ENCODE measurements around the gene DPY19L3.
"Not testable (repeated sequence)": the region's sequence is repeated elsewhere in the genome, so short reads cannot be mapped to it uniquely, and the experiment has no call there.

The DPY19L3 gene

GRCh38 chr19:32447534-32447933, 42.0 kb downstream of the DPY19L3 start:
- DNase-seq = not testable (repeated sequence)

GRCh38 chr19:32448026-32448425, 42.5 kb downstream of the DPY19L3 start:
- DNase-seq = no peak

- no peak for DNase-seq
Observed at GRCh38 chr19:32450217-32450616, 44.6 kb downstream of the DPY19L3 start.

- no peak for DNase-seq
Observed at GRCh38 chr19:32453736-32454135, 48.2 kb downstream of the DPY19L3 start.

GRCh38 chr19:32456406-32456805, 50.8 kb downstream of the DPY19L3 start:
- no peak for DNase-seq

- no peak for DNase-seq
Observed at GRCh38 chr19:32457571-32458158, 52.1 kb downstream of the DPY19L3 start.

GRCh38 chr19:32458500-32459123, 53.0 kb downstream of the DPY19L3 start:
- DNase-seq = no peak

GRCh38 chr19:32459204-32459865, 53.8 kb downstream of the DPY19L3 start:
- DNase-seq = no peak

GRCh38 chr19:32460476-32460875, 54.9 kb downstream of the DPY19L3 start:
- DNase-seq = no peak

- DNase-seq = no peak
Observed at GRCh38 chr19:32464279-32464678, 58.7 kb downstream of the DPY19L3 start.

GRCh38 chr19:32465176-32465575, 59.6 kb downstream of the DPY19L3 start:
- no peak for DNase-seq

- DNase-seq = no peak
Observed at GRCh38 chr19:32469795-32470194, 64.2 kb downstream of the DPY19L3 start.

GRCh38 chr19:32471095-32471494, 65.5 kb downstream of the DPY19L3 start:
- no peak for DNase-seq

GRCh38 chr19:32471811-32472210, 66.2 kb downstream of the DPY19L3 start:
- no peak for DNase-seq

- no peak for DNase-seq
Observed at GRCh38 chr19:32475141-32476031, 69.8 kb downstream of the DPY19L3 start.

GRCh38 chr19:32476032-32476350, 70.4 kb downstream of the DPY19L3 start:
- no peak for DNase-seq

GRCh38 chr19:32480321-32480720, 74.8 kb downstream of the DPY19L3 start:
- DNase-seq = no peak

- no peak for DNase-seq
Observed at GRCh38 chr19:32483574-32483973, 78.0 kb downstream of the DPY19L3 start.

- DNase-seq = no peak
Observed at GRCh38 chr19:32489971-32490370, 84.4 kb downstream of the DPY19L3 start.

- DNase-seq = no peak
Observed at GRCh38 chr19:32497391-32497790, 91.8 kb downstream of the DPY19L3 start.

GRCh38 chr19:32498648-32499200, 93.2 kb downstream of the DPY19L3 start:
- no peak for DNase-seq

- not testable (repeated sequence) for DNase-seq
Observed at GRCh38 chr19:32512498-32512897, 106.9 kb downstream of the DPY19L3 start.

GRCh38 chr19:32519023-32519422, 113.5 kb downstream of the DPY19L3 start:
- no peak for DNase-seq
